ENCODE results near the gene NISCH. TPM values are rescaled to one million over a fixed set of nuclear protein-coding genes. Genes with fewer than 3 reads are reported as not detected.

The NISCH gene
- total RNA-seq, 3 donors from 2014 or later (not counting 1 experiment from before 2014, with no cell fraction given), result 162 to 191 (median 175) TPM

DNA sequence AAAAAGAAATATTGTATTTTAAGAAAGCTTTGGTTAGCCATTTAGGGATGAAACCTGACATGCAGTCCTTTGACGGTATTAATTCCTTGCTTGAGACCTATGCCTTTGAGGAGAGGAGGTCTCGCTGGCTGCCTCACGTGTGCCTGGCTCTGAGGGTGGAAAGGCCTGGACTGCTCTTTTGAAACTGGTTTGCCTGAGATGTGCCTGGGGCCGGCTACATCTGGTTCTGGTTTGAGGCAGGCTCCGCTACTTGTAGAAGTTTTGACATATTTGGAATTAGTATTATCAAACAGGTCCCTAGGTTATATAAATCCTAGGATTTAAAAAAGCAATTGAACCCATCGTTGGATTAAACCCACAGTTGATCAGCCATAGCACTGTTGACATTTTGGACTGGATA, 6.5 kb downstream of the NISCH start:
- WGBS (ENCODE audit: insufficient coverage), result 96% methylated on average over 6 of the region's 6 CpGs
- no peak overlapping the region for H3K27ac Mint-ChIP-seq

DNA sequence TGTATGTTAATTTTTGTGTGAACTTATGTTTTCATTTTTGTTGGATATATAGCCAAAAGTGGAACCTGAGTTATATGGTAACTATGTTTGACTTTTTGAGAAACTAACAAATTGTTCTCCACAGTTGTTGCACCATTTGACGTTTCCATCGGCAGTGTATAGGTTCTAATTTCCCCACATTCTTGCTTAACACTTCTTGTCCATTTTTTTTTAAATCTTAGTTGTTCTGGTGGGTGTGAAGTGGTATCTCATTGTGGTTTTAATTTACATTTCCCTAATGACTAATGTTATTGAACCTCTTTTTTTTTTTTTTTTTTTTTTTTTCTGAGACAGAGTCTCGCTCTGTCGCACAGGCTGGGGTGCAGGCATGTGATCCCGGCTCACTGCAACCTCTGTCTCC, 8.0 kb downstream of the NISCH start:
- no peak for DNase-seq
- peaks cover 15% of the 10 kb centered on the region for H3K36me3 ChIP-seq (ENCODE audit: control insufficient read depth, insufficient read depth, low read length)
- H3K27me3 ChIP-seq (ENCODE audit: control insufficient read depth, insufficient read depth, low read length), result no peaks in the 10 kb centered on the region
- peak overlapping the region; percentile 13 for H3K4me3 Mint-ChIP-seq
- no peak overlapping the region for H3K4me3 ChIP-seq (ENCODE audit: low read length)
- H3K27me3 Mint-ChIP-seq (ENCODE audit: low read depth in 2 of 2), result no peaks in the 10 kb centered on the region
- H3K9me3 ChIP-seq (ENCODE audit: control insufficient read depth, insufficient read depth, low read length), result no peaks in the 10 kb centered on the region
- H3K4me1 Mint-ChIP-seq, result peaks cover 18 to 20% of the 10 kb centered on the region in 2 donors
- WGBS (ENCODE audit: insufficient coverage), result 63% methylated on average over 3 of the region's 5 CpGs
- ATAC-seq, result peak in 2 of 3 donors; percentile 27 to 41
- no peaks in the 10 kb centered on the region for H3K36me3 Mint-ChIP-seq
- H3K27ac ChIP-seq (ENCODE audit: low read length), result no peak overlapping the region
- no peaks in the 10 kb centered on the region for H3K9me3 Mint-ChIP-seq
- peaks cover 21% of the 10 kb centered on the region for H3K4me1 ChIP-seq (ENCODE audit: control insufficient read depth, insufficient read depth, low read length)
- peak overlapping the region; percentile 68 to 70 for H3K27ac Mint-ChIP-seq
- TF ChIP-seq, protein P1, sequence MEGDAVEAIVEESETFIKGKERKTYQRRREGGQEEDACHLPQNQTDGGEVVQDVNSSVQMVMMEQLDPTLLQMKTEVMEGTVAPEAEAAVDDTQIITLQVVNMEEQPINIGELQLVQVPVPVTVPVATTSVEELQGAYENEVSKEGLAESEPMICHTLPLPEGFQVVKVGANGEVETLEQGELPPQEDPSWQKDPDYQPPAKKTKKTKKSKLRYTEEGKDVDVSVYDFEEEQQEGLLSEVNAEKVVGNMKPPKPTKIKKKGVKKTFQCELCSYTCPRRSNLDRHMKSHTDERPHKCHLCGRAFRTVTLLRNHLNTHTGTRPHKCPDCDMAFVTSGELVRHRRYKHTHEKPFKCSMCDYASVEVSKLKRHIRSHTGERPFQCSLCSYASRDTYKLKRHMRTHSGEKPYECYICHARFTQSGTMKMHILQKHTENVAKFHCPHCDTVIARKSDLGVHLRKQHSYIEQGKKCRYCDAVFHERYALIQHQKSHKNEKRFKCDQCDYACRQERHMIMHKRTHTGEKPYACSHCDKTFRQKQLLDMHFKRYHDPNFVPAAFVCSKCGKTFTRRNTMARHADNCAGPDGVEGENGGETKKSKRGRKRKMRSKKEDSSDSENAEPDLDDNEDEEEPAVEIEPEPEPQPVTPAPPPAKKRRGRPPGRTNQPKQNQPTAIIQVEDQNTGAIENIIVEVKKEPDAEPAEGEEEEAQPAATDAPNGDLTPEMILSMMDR (IDR thresholded peaks at IDR 0.05), result no peak
- intact Hi-C loops (cut with micrococcal nuclease), result no loop called here

More for the DNA sequence above, 6.5 kb downstream of the NISCH start:
- TF ChIP-seq, protein P1 (IDR thresholded peaks at IDR 0.05), result no peak
- intact Hi-C loops (cut with micrococcal nuclease), result no loop called here
- ATAC-seq (no peak), DNase-seq (no peak)
- H3K4me3 Mint-ChIP-seq, result no peak overlapping the region
- H3K27me3 Mint-ChIP-seq (ENCODE audit: low read depth in 2 of 2), result no peaks in the 10 kb centered on the region
- Histone ChIP-seq H3K9me3 (ENCODE audit: control insufficient read depth, insufficient read depth, low read length) (no peaks in the 10 kb centered on the region), H3K27me3 (ENCODE audit: control insufficient read depth, insufficient read depth, low read length) (no peaks in the 10 kb centered on the region), H3K4me3 (ENCODE audit: low read length) (no peak overlapping the region), H3K36me3 (ENCODE audit: control insufficient read depth, insufficient read depth, low read length) (peaks cover 15% of the 10 kb centered on the region), H3K4me1 (ENCODE audit: control insufficient read depth, insufficient read depth, low read length) (peaks cover 33% of the 10 kb centered on the region), H3K27ac (ENCODE audit: low read length) (no peak overlapping the region)
- no peaks in the 10 kb centered on the region for H3K9me3 Mint-ChIP-seq
- peaks cover 33 to 34% of the 10 kb centered on the region in 2 donors for H3K4me1 Mint-ChIP-seq
- H3K36me3 Mint-ChIP-seq, result no peaks in the 10 kb centered on the region

DNA sequence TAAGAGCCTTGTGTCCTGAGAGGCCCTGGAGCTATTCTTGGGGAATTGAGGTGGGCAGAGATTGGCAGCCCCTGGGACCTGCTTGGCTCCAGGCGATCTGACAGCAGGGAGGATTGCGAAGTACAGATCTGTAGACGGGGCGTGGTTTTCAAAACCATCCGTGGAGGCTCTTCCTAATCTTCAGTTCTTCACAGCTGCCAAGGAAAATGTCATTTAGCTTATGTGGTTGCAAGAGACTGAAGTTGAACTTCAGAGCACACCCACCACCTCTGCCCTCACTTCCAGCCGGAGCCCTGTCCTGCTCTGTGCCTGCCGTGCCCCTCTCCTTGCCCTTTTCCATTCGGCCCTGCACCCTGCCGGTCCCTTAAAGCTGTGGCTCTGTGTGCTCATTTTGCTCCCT, 12.9 kb downstream of the NISCH start:
- Mint-ChIP-seq H3K27me3 (ENCODE audit: low read depth in 2 of 2) (no peaks in the 10 kb centered on the region), H3K9me3 (no peaks in the 10 kb centered on the region), H3K27ac (no peak overlapping the region), H3K4me3 (no peak overlapping the region), H3K36me3 (no peaks in the 10 kb centered on the region), H3K4me1 (peaks cover 6 to 13% of the 10 kb centered on the region in 2 donors)
- DNase-seq, result no peak
- no peaks in the 10 kb centered on the region for H3K27me3 ChIP-seq (ENCODE audit: control insufficient read depth, insufficient read depth, low read length)
- 88% methylated on average over 9 of the region's 9 CpGs for WGBS (ENCODE audit: insufficient coverage)
- intact Hi-C loops (cut with micrococcal nuclease), result no loop called here
- H3K9me3 ChIP-seq (ENCODE audit: control insufficient read depth, insufficient read depth, low read length), result no peaks in the 10 kb centered on the region
- TF ChIP-seq, protein P1 (IDR thresholded peaks at IDR 0.05), result no peak
- peaks cover 35% of the 10 kb centered on the region for H3K36me3 ChIP-seq (ENCODE audit: control insufficient read depth, insufficient read depth, low read length)
- no peak overlapping the region for H3K4me3 ChIP-seq (ENCODE audit: low read length)
- peaks cover 14% of the 10 kb centered on the region for H3K4me1 ChIP-seq (ENCODE audit: control insufficient read depth, insufficient read depth, low read length)
- no peak for ATAC-seq
- H3K27ac ChIP-seq (ENCODE audit: low read length), result no peak overlapping the region

DNA sequence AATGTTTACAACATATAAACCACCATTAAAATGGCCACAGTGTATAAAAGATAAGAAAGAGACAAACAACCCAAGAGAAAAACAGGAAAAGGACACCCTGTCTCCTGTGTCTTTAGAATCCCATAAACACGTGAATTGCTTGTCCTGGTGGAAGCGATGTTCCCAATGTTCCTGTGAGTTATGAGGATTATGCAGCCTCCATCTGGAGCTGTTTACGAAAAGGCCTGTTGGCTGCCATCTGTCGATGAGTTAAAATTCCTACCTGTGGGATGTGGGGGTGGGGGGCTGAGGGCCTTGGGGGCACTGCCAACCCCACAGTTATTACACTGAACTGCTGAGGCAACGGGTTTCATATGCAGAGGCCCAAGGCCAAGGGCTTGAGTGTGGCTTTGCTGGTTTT, 13.6 kb downstream of the NISCH start:
- Mint-ChIP-seq H3K27me3 (ENCODE audit: low read depth in 2 of 2) (no peaks in the 10 kb centered on the region), H3K27ac (no peak overlapping the region), H3K4me3 (no peak overlapping the region), H3K9me3 (no peaks in the 10 kb centered on the region), H3K36me3 (no peaks in the 10 kb centered on the region), H3K4me1 (peaks cover 4 to 10% of the 10 kb centered on the region in 2 donors)
- H3K27ac ChIP-seq (ENCODE audit: low read length), result no peak overlapping the region
- intact Hi-C loops (cut with micrococcal nuclease), result no loop called here
- peaks cover 41% of the 10 kb centered on the region for H3K36me3 ChIP-seq (ENCODE audit: control insufficient read depth, insufficient read depth, low read length)
- no peaks in the 10 kb centered on the region for H3K27me3 ChIP-seq (ENCODE audit: control insufficient read depth, insufficient read depth, low read length)
- DNase-seq, result no peak
- 98% methylated on average over 5 of the region's 5 CpGs for WGBS (ENCODE audit: insufficient coverage)
- ATAC-seq, result no peak
- peaks cover 9% of the 10 kb centered on the region for H3K4me1 ChIP-seq (ENCODE audit: control insufficient read depth, insufficient read depth, low read length)
- TF ChIP-seq, protein P1 (IDR thresholded peaks at IDR 0.05), result no peak
- no peak overlapping the region for H3K4me3 ChIP-seq (ENCODE audit: low read length)
- H3K9me3 ChIP-seq (ENCODE audit: control insufficient read depth, insufficient read depth, low read length), result no peaks in the 10 kb centered on the region

Data from natural killer cell (primary cell).